CD14-positive monocyte (primary cell): ENCODE data around the gene RNF40. TPM values are rescaled to one million over a fixed set of nuclear protein-coding genes. Genes with fewer than 3 reads are reported as not detected.

Experiments
- DNase-seq, 3 donors: peaks; one replicate each; pipeline ENCODE4 v3.0.0-alpha.2; 2011 to 2022
- H2AFZ ChIP-seq: 2 replicates; pipeline ENCODE4 v1.6.0; 2012; ENCODE audit warnings: mild to moderate bottlenecking, low read depth, low read length, inconsistent platforms; ENCODE audit not compliant: insufficient read depth, poor library complexity, severe bottlenecking
- H3K27ac ChIP-seq, 2 donors: 1 replicate in 1 of 2; 2 replicates in 1 of 2; pipeline ENCODE4 v1.5.1; 2012 to 2013; ENCODE audit warnings: low read length in 2 of 2, control low read depth in 1 of 2, inconsistent platforms in 1 of 2, low read depth in 1 of 2, mild to moderate bottlenecking in 1 of 2
- H3K27me3 ChIP-seq, 2 donors: one replicate each; pipeline versions ENCODE4 v1.6.0 to v1.6.1; 2011 to 2013; ENCODE audit warnings: low read length in 2 of 2; ENCODE audit not compliant: control insufficient read depth in 2 of 2, insufficient read depth in 2 of 2
- H3K36me3 ChIP-seq, 2 donors: replicated peaks in 1 of 2; 1 replicate in 1 of 2; 2 replicates in 1 of 2; pipeline versions ENCODE4 v1.5.1 to v1.6.1; 2012 to 2013; ENCODE audit warnings: low read length in 2 of 2, control low read depth in 1 of 2, inconsistent platforms in 1 of 2, mild to moderate bottlenecking in 1 of 2; ENCODE audit not compliant: insufficient read depth in 2 of 2, control insufficient read depth in 1 of 2
- H3K4me1 ChIP-seq, 2 donors: 1 replicate in 1 of 2; 2 replicates in 1 of 2; pipeline versions ENCODE4 v1.5.1 to v1.6.1; 2012 to 2013; ENCODE audit warnings: low read length in 2 of 2, control low read depth in 1 of 2, inconsistent platforms in 1 of 2, mild to moderate bottlenecking in 1 of 2, moderate library complexity in 1 of 2; ENCODE audit not compliant: insufficient read depth in 2 of 2, control insufficient read depth in 1 of 2
- H3K4me2 ChIP-seq: replicated peaks from 2 replicates; pipeline ENCODE3; 2012; ENCODE audit warnings: low read length, moderate library complexity, mild to moderate bottlenecking; ENCODE audit not compliant: poor library complexity, severe bottlenecking; ENCODE audit errors: extremely low read depth
- H3K4me3 ChIP-seq, 3 experiments: fragments of 200-600 bp in 1 of 3; sonication (generic) in 1 of 3; replicated peaks in 1 of 3; 1 replicate in 2 of 3; 2 replicates in 1 of 3; pipeline ENCODE4 v1.5.1; 2011 to 2013; ENCODE audit warnings: low read length in 3 of 3, mild to moderate bottlenecking in 3 of 3, control low read depth in 2 of 3, low read depth in 2 of 3, inconsistent platforms in 1 of 3, moderate library complexity in 1 of 3
- H3K79me2 ChIP-seq: 2 replicates; pipeline ENCODE4 v1.6.0; 2012; ENCODE audit warnings: mild to moderate bottlenecking, control low read depth, inconsistent platforms, low read length, moderate library complexity; ENCODE audit not compliant: insufficient read depth
- H3K9ac ChIP-seq: 2 replicates; pipeline ENCODE4 v1.6.0; 2017; ENCODE audit warnings: low read length, mild to moderate bottlenecking; ENCODE audit not compliant: insufficient read depth, poor library complexity, severe bottlenecking
- H3K9me3 ChIP-seq, 2 donors: replicated peaks in 1 of 2; 1 replicate in 1 of 2; 2 replicates in 1 of 2; pipeline versions ENCODE4 v1.5.1 to v1.6.1; 2012 to 2013; ENCODE audit warnings: low read length in 2 of 2, control low read depth in 1 of 2; ENCODE audit not compliant: control insufficient read depth in 1 of 2, insufficient read depth in 1 of 2
- H4K20me1 ChIP-seq: 2 replicates; pipeline ENCODE4 v1.6.0; 2012; ENCODE audit warnings: mild to moderate bottlenecking, low read length, control low read depth, moderate library complexity; ENCODE audit not compliant: insufficient read depth
- H3K27ac Mint-ChIP-seq, 7 donors: one replicate each; pipeline ENCODE4 v1.8.0; 2020; ENCODE audit warnings: mild to moderate bottlenecking in 7 of 7, mixed read lengths in 7 of 7, moderate library complexity in 6 of 7, inconsistent platforms in 2 of 7
- H3K27me3 Mint-ChIP-seq, 3 donors: one replicate each; pipeline ENCODE4 v1.8.0; 2021 to 2022; ENCODE audit warnings: low read depth in 3 of 3, mild to moderate bottlenecking in 3 of 3, mixed read lengths in 3 of 3, moderate library complexity in 3 of 3, inconsistent platforms in 1 of 3
- H3K36me3 Mint-ChIP-seq, 2 donors: one replicate each; pipeline ENCODE4 v1.8.0; 2020; ENCODE audit warnings: mixed read lengths in 2 of 2, inconsistent platforms in 1 of 2, mild to moderate bottlenecking in 1 of 2
- H3K4me1 Mint-ChIP-seq: one replicate; pipeline ENCODE4 v1.8.0; 2020; ENCODE audit warnings: mild to moderate bottlenecking, mixed read lengths
- H3K4me3 Mint-ChIP-seq, 2 donors: one replicate each; pipeline ENCODE4 v1.8.0; 2020; ENCODE audit warnings: mild to moderate bottlenecking in 2 of 2, mixed read lengths in 2 of 2, moderate library complexity in 1 of 2
- H3K9me3 Mint-ChIP-seq, 7 donors: one replicate each; pipeline ENCODE4 v1.8.0; 2020 to 2022; ENCODE audit warnings: mixed read lengths in 7 of 7, mild to moderate bottlenecking in 6 of 7, moderate library complexity in 6 of 7, inconsistent platforms in 2 of 7
- CTCF ChIP-seq: fragments of 200-600 bp; IDR thresholded peaks from one replicate; pipeline ENCODE4 v1.8.0; 2022; ENCODE audit warnings: antibody characterized with exemption, mild to moderate bottlenecking
- WGBS: methylation state at CpG from one replicate; pipeline ENCODE4 v1.1.5; 2013; ENCODE audit warnings: missing lambda C conversion rate; ENCODE audit not compliant: insufficient coverage; 5-methylcytosine and 5-hydroxymethylcytosine counted together
- intact Hi-C, 2 donors: fragments of 100-400 bp; cut with micrococcal nuclease; formaldehyde crosslinking; loops; one replicate each; pipeline versions ENCODE4 v1.15.0 to v1.15.1; 2023
- polyA plus RNA-seq, 3 donors: library from polyadenylated mRNA; depleted of rRNA in 1 of 3; unstranded in 2 of 3; stranded (reverse) in 1 of 3; fragments of 300-500 nt in 2 of 3; fragments of >200 nt in 1 of 3; fragmentation: Illumina TruSeq in 2 of 3; gene quantifications; 1 replicate in 2 of 3; 2 replicates in 1 of 3; pipeline ENCODE4 v1.2.3, GENCODE V29; 2012 to 2021

The RNF40 gene
- polyA plus RNA-seq, 3 donors, result 14.8 to 53.5 (median 34.9) TPM

GRCh38 chr16:30767767-30768465 lies 5.8 kb downstream of the RNF40 start:
- no peak overlapping the region for H3K4me2 ChIP-seq
- H3K79me2 ChIP-seq, result peaks cover 33% of the 10 kb centered on the region
- H3K9me3 ChIP-seq, result no peaks in the 10 kb centered on the region
- Mint-ChIP-seq H3K4me3 (no peak overlapping the region), H3K27me3 (peaks cover 0 to 2% (median 0%) of the 10 kb centered on the region in 3 donors), H3K4me1 (peaks cover 9% of the 10 kb centered on the region), H3K36me3 (peaks cover 93 to 100% of the 10 kb centered on the region in 2 donors), H3K9me3 (no peaks in the 10 kb centered on the region), H3K27ac (no peak overlapping the region)
- H3K36me3 ChIP-seq, result peaks cover 95 to 100% of the 10 kb centered on the region in 2 donors
- H3K9ac ChIP-seq, result no peak overlapping the region
- no peak for DNase-seq
- peaks cover 6 to 9% of the 10 kb centered on the region in 2 donors for H3K4me1 ChIP-seq
- WGBS, result 94% methylated on average over 10 of the region's 18 CpGs
- no peak for TF ChIP-seq CTCF
- H2AFZ ChIP-seq, result no peak overlapping the region
- H3K27me3 ChIP-seq, result no peaks in the 10 kb centered on the region
- H4K20me1 ChIP-seq, result peaks cover 34% of the 10 kb centered on the region
- H3K4me3 ChIP-seq, result no peak overlapping the region
- intact Hi-C loops, result loop anchor here in 1 of 2 donors (10.0 kb wide), 1 partner anchor 157 kb away; the partner anchor contains the start of gene FBXL19
- no peak overlapping the region for H3K27ac ChIP-seq

GRCh38 chr16:30768583-30769181 lies 6.6 kb downstream of the RNF40 start:
- no peak overlapping the region for H3K4me2 ChIP-seq
- H3K9me3 ChIP-seq, result no peaks in the 10 kb centered on the region
- peaks cover 4% of the 10 kb centered on the region for H3K4me1 Mint-ChIP-seq
- H3K4me1 ChIP-seq, result peaks cover 0 to 2% of the 10 kb centered on the region in 2 donors
- no peak for TF ChIP-seq CTCF
- no peaks in the 10 kb centered on the region for H3K9me3 Mint-ChIP-seq
- no peak for DNase-seq
- H3K9ac ChIP-seq, result no peak overlapping the region
- H3K27ac Mint-ChIP-seq, result peak overlapping the region in 1 of 7 donors; percentile 16
- peaks cover 93 to 100% of the 10 kb centered on the region in 2 donors for H3K36me3 Mint-ChIP-seq
- peaks cover 25% of the 10 kb centered on the region for H3K79me2 ChIP-seq
- H2AFZ ChIP-seq, result no peak overlapping the region
- no peak overlapping the region for H3K27ac ChIP-seq
- 98% methylated on average over 22 of the region's 23 CpGs for WGBS
- no peak overlapping the region for H3K4me3 Mint-ChIP-seq
- H3K27me3 Mint-ChIP-seq, result peaks cover 0 to 2% (median 0%) of the 10 kb centered on the region in 3 donors
- H4K20me1 ChIP-seq, result peaks cover 41% of the 10 kb centered on the region
- peaks cover 96 to 100% of the 10 kb centered on the region in 2 donors for H3K36me3 ChIP-seq
- intact Hi-C loops, result loop anchor here in 1 of 2 donors (10.0 kb wide), 1 partner anchor 156 kb away; the partner anchor contains the start of gene FBXL19
- no peak overlapping the region for H3K4me3 ChIP-seq
- no peaks in the 10 kb centered on the region for H3K27me3 ChIP-seq
